Activated CD4-positive, alpha-beta T cell treated with anti-CD3 and anti-CD28 coated beads, Interleukin-10, Interleukin-2, amounts not matched to agents 100 ng/mL and 50 ng/mL, durations not matched to agents 16 hours and 8 hours (primary cell): ENCODE results near the gene CAMTA1.

Experiments
- DNase-seq: peaks from one replicate; pipeline ENCODE4 v3.0.0-alpha.2; 2020

The CAMTA1 gene

DNA sequence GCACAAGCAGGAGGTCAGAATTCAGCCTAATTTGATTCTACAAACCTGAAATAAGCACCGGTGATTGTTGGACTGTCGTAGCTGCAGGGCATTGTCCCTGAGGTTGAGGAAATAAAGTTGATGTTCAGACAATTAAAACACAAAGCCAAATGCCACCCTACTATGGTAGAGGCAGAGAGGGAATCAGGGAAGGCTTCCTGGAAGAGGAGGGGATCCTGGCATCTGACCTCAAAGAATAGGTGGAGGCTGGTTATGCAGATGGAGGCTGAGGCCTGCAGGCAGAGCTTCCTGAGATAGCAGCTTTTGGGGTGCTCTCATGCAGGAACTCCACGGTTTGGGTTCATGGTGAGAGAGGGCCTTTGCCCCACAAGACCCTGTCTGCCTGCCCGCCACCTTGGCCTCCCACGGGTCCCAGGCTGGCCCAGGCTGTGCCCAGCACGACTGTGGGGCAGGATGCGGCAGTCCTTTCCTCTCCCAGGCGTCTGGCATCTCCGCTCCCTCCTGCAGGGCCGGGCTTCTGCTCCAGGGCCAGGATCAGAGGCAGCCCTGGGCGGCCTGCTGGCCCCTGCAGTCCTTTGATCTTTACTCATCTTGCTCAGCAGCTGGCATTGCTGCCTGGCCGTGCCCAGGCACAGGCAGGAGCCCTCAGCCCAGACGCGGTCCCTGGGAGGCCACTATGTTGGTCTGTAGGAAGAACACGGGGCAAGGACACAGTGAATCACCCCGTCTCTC lies 851.7 kb downstream of the CAMTA1 start:
- DNase-seq, result no peak

DNA sequence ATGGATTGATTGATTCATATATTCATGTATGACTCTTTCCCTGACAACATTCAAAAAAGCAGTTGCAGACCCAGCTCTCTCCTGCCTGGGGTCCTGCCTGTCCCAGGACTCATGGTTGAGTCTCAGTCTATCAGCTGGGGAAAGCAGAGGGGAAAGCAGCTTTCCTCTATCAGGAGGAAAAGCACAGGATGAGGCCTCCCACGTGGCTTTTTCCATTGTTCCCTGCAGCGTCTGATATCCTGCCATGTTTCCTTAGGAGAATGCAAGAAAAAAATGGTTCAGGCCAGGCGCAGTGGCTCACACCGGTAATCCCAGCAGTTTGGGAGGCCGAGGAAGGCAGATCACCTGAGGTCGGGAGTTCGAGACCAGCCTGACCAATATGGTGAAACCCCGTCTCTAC lies 852.8 kb downstream of the CAMTA1 start:
- no peak for DNase-seq

DNA sequence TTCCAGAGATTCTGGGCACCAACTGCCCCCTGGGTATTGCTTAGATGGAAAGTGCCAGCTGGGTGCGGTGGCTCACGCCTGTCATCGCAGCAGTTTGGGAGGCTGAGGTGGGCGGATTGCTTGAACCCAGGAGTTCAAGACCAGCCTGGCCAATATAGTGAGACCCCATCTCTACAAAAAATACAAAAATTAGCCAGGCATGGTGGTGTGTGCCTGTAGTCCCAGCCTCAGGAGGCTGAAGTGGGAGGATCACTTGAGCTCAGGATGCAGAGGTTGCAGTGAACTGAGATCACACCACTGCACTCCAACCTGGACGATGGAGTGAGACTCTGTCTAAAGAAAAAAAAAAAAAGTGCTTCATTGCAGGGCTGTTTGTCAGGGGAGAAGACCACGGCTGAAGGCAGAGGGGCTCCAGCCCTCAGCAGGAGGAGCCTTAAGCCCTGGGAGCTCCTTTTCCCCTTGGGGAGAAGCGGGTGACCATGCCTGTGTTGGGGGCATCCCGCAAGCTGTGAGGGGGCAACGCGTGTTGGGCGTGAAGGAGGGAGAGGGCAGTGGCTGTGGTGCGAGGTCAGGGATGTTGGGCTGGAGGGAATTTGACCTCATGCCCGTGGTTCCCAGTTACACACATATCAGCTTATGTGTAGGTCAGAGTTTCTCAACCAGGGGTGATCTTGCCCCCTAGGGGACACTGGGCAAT lies 854.3 kb downstream of the CAMTA1 start:
- DNase-seq, result no peak

DNA sequence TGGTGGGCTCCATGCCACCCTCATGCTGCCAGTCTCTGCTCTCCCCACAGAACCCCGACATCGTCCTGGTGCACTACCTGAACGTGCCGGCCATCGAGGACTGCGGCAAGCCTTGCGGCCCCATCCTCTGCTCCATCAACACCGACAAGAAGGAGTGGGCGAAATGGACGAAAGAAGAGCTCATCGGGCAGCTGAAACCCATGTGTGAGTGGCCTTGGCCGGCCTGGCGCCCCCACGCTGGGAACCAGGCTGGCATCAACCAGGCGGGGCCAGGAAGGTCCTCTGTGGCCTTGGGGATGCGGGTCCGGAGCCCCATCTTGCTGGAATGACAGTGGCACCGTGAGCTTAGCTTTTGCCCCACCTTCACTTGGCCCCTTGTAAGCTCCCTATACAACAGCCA lies 855.1 kb downstream of the CAMTA1 start:
- no peak for DNase-seq

DNA sequence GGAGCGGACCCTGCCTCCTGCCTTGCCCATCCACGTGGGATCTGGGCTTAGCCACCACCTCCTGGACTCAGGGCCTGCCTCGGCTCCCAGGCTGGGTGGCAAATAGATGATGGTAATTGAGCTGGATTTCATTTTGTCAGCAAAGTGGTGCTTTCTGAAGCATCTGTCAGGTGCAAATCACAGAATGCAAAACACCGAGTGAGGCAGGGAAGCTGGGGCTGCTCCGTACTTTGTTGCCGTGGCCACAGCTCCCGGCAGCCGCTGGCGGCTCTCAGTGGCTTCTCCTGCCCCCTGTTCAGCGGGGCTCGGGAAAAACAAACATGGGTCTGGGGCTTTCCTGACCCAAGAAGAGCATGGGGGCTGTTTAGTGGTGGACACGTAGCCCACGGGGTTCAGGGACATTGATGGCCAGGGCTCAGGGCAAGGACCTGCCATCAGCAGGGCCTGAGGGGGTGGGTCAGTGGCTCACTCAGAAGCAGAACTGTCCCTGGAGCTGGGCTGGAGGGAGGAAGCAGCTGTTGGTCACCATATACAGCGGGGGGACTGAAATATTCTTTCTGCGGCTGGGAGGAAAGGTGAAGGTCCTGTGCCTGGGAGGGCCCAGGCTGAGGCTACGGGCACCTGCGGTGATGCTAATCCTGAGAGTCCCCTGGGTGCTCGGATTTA lies 855.8 kb downstream of the CAMTA1 start:
- no peak for DNase-seq

- no peak for DNase-seq
Measured at GRCh38 chr1:7641587-7642417, 856.5 kb downstream of the CAMTA1 start.

- no peak for DNase-seq
Measured at GRCh38 chr1:7642418-7642704, 857.1 kb downstream of the CAMTA1 start.

DNA sequence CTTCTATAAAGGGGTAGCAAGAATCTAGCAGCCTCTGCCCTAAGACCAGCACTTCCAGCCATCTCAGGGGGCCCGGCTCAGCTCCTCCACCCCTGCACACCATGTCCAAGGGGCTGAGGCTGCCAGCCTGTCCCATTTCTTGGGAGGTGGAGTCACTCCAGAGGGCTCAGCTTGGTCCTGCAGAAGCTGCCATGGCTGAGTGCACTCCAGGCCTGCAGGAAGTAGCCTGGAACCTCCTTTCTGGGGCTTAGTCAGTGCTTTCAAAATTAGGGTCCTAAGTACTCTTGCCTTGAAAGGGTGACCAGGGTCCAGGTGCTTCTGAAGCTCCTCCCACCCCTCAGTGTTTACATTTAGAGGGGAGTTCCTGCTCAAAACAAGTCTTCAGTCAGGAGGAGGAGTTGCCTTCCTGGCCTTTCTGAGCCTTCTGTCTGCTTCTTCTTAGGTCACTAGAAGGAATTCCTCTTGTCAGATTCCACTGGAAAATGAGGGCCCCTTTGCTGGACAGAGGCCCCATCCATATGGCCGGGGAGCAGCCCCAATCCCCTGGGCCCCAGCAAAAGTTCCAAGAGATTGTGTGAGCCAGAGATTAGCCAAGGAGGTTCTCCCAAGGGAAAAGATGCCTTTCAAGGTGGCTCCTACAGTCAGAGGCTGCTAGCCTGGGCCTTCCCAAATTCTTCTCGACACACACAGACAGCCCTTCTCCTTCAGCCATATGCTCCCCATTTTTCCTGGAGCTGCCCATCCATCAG lies 857.7 kb downstream of the CAMTA1 start:
- no peak for DNase-seq

DNA sequence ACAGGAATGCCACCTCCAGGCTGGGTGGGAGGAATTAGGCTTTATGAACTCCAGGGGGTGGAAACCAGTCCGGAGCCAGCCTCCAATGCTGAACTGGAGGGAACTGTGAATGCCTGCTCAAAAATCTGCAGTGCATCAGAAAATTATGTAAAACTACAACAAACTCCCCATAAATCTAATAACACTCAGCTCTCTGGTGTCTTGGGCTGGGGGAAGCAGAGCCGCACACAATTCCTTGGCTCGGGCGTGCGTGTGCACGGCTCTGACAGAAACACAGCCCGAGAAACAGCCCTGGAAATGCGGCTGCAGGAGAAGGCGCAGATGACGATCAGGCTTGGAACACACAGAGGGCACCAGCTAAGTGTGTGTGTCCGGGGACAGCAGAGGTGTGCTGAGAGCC lies 858.3 kb downstream of the CAMTA1 start:
- DNase-seq, result no peak

DNA sequence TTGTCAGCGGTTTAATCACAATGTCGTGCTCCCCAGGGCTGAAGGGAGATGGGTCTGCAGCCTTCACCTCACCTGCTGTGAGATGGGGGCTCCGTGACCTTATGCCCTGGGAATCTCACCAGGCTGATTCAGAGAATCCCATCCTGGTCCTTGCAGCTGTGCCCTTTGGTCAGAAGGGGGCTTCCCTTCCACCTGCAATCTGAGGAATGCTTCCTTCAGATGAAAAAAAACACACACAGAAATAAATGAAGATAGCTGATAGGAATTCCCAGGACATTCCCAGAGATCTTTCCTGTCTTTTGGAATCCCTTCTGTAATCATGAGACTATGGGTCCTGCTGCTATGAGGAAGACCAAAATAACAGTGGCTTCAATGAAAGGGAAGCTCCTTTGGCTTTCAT lies 858.8 kb downstream of the CAMTA1 start:
- DNase-seq, result no peak

GRCh38 chr1:7644961-7645750 lies 859.9 kb downstream of the CAMTA1 start:
- no peak for DNase-seq

DNA sequence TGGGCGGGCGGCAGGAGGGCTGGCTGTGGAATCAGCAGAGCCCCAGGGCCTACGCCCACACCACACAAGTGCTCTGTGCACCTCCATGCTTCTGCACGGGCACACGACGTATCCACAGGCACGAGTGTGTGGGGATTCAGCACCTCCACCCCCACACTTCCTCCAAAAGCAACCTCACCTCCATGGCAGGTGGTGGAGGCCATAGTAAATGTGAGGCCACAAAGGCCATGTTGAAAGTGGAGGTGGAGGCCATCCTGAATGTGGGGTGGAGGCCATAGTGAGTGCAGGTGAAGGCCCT lies 860.4 kb downstream of the CAMTA1 start:
- DNase-seq, result no peak

GRCh38 chr1:7646164-7646563 lies 860.9 kb downstream of the CAMTA1 start:
- DNase-seq, result no peak

- DNase-seq, result peak; percentile 68
Measured at GRCh38 chr1:7646981-7647901, 862.0 kb downstream of the CAMTA1 start.

- no peak for DNase-seq
Measured at GRCh38 chr1:7648761-7649384, 863.6 kb downstream of the CAMTA1 start.

GRCh38 chr1:7650801-7651200 lies 865.5 kb downstream of the CAMTA1 start:
- no peak for DNase-seq

- no peak for DNase-seq
Measured at GRCh38 chr1:7651203-7651602, 865.9 kb downstream of the CAMTA1 start.

DNA sequence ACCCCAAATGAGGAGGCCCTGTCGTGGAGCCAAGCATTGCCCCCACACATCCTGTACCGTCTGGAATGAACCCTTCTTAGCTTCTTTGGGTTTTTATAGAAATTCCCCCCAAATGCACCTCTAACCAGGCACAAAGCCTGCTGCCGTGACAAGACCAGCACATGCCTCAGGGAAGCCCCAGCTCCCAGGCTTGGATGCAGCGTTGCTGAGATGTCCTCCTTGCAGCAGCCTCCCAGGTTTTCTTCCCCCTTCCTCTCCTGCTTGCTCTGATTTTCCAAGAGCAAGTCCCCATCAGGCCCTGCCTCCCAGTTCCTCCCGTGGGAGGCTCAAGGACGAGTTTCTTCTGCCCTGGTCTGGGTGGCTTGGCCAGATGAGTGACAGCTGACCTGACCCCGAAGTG lies 866.8 kb downstream of the CAMTA1 start:
- DNase-seq, result no peak

DNA sequence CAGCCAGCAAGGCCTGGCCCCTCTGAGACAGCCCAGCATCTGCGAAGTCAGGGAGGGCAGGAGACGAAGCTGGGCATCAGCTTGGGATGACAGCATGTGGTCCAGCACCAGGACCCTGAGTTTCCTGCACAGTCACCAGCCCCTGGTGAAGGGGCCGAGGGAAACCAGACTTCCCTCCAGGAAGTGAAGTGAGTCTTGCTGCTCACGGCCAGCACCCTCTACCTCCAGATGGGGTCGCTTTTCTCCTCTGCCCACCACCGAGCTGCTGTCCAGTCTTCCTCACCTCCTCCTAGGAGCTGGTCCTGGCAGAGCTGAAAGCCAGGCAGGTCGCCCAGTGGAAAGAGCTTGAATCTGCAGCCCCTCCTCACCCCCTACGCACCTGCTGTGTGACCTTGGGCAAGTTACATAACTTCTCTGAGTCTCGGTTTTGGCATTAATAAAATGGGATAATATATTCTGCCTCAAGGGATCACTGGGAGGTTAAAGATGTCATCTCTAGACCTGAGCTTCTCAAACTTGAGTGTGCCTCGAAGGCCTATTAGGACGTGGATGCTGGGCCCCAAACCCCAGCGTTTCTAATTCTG lies 867.4 kb downstream of the CAMTA1 start:
- no peak for DNase-seq

DNA sequence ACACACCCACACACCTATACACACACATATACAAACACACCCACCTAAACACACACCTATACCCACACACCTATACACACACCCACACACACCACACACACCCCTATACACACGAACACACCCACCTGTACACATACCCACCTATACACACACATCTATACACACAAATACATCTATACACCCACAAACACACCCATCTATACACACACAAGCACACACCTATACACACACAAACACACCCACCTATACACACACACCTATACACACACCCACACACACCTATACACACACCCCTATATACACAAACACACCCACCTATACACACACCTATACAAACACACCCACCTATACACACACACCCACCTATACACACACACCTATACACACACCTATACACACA lies 869.5 kb downstream of the CAMTA1 start:
- no peak for DNase-seq
